NCI-H1417 treated with DMSO at 0.1 percent for 48 hours (cell line): ENCODE measurements around the gene FBN3.
"Not testable (repeated sequence)": the region's sequence is repeated elsewhere in the genome, so short reads cannot be mapped to it uniquely, and the experiment has no call there.

Experiments
- DNase-seq: peaks from one replicate; lab custom pipeline; 2025; lab: John Stamatoyannopoulos, UW

Gene FBN3

DNA sequence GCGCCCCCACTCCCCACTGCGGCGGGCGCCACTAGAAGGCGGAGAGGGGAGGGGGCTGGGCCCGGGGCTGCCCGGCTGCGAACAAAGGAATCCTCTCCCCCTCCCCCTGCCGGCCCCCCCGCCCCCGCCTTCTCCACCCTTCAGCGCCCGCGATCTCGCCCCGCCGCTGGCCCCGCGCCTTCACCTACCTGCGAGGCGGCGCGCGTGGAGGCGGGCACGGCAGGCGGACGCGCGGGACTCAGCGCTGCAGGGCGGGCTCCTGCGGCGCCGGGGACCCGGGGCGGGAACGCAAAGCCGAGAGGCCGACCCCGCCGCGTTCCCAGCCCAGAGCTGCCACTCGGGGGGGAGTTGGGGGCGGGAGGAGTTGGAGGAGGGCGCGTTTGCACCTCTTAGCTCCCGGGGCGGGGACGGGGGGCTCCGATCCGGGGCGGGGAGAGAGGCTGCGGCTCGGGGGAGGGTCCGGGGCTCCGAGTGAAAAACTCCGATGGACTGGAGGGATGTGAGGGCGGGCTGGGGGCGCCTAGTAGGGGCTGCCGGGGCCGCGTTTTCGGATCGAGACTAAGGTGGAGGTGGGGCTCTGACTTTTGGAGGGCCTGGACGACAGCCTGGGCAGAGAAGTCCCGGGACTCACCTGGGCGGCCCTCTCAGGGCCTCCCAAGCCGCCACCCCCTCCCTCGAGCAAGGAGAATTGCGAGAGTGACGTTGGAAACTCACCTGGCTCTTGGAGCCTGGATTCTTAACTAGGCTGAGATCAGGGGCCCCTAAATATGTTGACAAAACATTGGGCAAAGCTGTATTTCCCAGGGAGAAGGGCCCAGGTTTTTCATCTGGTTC is at the start of gene FBN3:
Gene FBN3, minus strand, starts transcription at position 332 of the 834 bp plus-strand sequence. CDS start 2,112 bp downstream, outside the sequence.
- DNase-seq = no peak

DNA sequence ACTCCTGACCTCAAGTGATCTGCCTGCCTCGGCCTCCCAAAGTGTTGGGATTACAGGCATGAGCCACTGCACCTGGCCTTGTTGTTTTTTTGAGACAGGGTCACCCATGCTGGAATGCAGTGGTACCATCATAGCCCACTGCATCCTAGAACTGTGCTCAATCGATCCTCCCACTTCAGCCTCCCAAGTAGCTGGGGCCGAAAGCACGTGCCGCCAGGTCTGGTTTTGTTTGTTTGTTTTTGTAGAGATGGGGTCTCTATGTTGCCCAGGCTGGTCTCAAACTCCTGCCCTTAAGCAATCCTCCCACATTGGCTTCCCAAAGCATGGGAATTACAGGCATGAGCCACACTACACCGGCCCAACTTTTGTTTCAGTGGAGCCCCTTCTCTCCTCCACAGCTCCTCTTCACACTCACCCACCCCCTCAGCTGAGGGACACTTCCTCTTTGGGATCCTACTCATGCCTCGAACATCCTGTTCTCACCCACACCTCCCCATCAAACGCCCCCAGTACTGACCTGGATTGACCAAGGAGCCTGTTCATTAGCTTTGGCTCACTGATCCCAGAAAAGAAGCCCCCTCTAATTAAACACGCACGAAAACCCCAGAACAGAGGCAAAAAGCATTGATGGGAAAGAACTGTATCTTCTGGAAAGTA is 47.0 kb upstream of the FBN3 start:
- DNase-seq = no peak

DNA sequence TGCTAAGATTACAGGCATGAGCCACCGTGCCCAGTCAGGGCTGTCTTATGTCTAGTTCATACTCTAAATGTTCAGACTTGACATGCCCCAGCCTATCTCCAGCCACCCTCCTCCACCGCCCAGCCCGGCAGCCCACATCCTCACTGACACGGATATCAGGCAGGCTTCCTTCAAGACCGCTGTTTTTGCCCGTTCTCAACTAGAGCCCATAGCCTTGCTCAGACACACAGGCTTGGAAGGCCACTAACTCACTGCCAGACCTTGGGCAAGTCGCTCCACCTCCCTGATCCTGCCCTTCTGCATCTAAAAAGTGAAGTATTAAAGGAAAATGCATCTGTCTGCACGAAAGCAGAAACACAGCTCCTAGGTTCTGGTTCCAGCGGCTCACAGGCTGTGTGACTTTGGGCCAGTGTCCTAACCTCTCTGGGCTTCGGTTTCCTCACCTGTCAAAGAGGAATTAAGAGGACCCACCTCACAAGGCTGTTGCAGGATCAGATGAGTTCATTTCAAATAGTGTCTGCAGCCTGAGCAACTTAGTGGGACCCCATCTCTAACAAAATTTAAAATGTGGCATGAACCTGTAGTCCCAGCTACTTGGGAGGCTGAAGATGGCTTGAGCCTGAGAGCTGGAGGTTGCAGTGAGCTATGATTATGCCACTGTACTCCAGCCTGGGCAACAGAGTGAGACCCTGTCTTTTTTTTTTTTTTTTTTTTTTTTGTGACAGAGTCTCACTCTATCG is 45.3 kb upstream of the FBN3 start:
- no peak for DNase-seq

DNA sequence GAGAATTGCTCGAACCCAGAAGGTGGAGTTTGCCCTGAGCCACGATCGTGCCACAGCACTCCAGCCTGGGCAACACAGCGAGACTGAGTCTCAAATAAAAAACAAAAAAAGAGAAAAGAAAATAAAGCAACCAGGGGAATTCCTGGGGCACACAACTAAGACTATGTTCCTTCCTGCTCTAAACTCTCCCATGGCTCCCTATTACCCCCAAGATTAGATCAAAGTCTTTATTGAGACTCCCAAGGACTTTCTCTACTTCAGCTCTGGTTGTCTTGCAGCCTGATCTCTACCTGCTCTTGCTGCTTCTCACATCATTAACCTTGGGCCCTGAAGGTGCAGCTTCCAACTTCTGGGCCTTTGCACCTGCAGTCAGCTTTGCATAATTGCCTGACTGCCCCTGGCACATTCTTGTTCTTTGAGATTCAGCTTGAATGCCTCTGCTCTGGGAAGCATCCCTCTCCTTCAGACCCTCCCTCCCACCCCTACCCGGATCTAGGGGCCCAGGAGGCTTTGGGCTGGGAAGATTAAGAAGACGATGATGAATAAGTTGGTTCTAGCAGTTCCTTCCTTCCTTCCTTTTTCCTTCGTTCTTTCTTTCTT is 42.9 kb upstream of the FBN3 start:
- DNase-seq = no peak

DNA sequence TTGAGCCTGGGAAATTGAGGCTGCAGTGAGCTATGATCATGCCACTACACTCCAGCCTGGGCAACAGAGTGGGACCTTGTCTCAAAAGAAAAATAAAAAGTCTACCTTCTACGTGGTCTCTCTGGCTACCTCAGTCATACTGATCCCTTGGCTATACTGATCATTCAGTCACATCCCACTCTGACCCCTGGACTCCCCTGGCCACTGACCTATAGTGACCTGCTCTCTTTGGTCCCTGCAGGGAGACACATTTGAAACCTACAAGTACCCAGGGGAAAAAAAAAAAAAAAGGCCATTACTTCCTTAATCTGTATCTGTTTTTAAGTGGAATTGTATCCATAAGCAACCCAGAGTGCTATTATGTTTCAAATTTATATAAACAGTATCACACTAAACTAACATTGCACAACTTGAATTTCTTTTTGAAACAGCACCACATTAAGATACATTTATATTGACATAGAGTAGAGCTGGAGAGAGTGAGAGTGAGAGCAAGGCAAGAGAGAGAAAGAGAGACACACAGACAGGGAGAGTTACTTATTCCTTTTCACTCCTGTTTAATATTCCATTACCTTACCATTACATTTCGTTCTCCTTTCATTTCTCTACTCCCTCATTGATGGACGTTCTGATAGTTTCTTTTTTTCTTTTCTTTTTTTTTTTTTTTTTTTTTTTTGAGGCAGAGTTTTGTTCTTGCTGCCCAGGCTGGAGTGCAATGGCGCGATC is 36.1 kb upstream of the FBN3 start:
- no peak for DNase-seq

DNA sequence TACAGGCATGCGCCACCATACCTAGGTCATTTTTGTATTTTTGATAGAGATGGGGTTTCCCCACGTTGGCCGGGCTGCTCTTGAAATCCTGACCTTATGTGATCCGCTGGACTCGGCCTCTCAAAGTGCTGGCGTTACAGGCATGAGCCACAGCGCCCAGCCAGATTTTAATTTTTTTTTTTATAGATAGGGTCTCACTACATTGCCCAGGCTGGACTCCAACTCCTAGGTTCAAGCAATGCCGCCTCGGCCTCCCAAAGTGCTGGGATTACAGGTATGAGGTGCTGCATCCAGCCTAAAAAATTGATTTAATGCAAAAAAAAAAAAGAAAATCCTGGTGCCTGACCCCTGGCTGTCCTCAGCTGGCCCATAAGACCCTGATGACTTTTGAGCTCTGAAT is 34.9 kb upstream of the FBN3 start:
- no peak for DNase-seq

DNA sequence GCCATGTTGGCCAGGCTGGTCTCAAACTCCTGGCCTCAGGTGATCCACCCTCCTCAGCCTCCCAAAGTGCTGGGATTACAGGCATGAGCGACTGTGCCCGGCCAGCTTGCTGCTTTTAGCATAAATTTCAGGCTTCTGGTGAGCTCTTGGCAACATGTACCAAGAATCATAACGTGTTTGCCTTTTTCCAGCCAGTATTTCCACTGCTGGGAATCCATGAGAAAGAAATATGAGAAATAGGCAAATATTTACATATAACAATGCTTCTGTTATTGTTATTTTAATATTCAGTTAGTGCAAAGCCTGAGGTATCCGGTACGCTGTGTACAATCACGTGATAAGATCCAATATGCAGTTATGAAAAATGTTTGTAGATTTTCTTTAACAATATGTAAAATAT is 30.6 kb upstream of the FBN3 start:
- no peak for DNase-seq

DNA sequence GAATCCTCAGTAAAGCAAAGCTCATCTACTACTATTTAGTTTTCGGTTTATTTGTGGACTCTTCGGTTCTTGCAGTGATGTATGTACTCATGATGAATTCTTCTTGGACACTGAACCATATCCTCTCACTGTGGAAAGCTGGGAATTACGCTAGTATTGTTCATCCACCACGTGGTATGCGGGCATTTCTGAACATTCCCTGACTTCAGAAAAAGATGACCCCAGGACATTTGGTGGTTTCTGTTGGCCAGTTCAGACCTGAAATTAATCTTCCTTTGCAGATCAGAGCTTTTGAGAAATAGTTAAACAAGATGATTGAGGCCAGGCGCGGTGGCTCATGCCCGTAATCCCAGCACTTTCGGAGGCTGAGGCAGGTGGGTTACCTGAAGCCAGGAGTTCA is 25.3 kb upstream of the FBN3 start:
- DNase-seq = no peak

DNA sequence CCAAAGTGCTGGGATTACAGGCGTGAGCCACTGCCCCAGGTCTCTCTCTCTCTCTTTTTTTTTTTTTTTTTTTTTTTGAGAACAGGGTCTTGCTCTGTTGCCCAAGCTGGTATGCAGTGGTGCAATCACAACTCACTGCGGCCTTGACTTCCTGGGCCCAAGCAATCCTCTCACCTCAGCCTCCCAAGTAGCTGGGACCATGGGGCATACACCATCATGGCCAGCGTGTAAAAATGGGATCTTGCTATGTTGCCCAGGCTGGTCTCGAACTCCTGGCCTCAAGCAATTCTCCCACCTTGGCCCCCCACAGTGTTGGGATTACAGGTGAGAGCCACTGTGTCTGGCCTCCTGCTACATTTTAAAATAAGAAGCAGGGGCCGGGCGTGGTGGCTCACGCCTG is 19.1 kb upstream of the FBN3 start:
- no peak for DNase-seq

DNA sequence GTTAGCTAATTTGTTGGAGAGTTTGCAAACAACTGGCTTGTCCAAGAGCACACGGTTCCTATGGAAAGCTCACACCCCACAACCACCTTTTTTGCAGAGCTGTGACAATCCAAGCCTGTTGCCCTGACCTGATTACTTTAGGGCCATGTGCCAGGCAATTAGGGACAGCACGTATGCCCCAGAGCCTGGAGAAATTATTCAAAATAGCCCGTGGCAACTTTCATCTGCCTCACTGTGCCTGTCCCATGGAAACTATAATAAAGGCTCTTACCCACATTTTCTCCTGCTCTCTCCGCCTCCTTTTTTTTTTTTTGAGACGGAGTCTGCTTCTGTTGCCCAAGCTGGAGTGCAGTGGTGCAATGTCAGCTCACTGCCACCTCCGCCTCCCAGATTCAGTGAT is 18.6 kb upstream of the FBN3 start:
- DNase-seq = no peak

DNA sequence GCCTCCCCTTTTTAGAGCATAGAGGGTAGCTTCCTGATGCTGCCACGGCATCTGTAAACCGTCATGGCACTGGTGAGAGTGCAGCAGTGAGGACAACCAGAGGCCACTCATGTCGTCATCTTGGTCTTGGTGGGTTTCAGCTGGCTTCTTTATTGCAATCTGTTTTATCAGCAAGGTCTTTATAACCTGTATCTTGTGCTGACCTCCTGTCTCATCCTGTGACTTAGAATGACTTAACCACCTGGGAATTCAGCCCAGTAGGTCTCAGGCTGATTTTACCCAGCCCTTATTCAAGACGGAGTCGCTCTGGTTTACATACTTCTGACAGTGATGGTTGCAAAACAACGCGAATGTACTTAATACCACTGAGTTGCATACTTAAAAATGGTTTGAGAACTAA is 14.4 kb upstream of the FBN3 start:
- DNase-seq = no peak

DNA sequence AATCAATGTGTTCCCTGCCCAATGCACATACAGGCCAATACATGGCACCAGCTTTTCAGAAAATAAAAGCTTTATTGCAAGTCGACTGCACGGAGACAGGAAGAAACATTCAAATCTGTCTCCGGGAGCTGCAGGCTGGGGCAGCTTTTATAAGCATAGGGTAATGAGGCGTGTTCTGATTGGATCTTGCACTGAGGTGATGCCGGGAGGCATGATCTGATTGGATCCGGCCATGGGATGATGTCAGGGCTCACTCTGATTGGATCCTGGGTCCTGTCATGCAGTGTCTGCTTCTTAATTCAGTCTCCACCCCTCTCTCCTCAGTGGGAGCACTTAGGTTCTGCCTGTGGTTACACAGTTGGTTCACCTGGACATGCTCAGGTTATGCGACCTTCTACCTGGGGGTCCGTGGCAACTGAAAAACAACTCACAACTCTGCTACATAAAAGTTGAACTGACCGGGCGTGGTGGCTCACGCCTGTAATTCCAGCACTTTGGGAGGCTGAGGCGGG is 11.8 kb upstream of the FBN3 start:
- DNase-seq = no peak

DNA sequence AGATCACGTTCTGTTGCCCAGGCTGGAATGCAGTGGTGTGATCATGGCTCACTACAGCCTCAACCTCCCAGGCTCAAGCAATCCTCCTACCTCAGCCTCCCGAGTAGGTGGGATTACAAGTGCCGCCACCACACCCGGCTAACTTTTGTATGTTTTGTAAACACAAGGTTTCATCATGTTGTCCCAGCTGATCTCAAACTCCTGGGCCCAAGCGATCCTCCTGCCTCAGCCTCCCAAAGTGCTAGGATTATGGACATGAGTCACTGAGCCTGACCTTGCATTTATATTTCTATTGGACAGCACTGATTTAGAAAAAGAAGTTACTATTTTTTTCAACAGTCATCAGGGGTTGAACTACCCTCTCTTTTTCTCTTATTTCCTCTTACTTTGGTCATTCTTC is 9.9 kb upstream of the FBN3 start:
- DNase-seq = not testable (repeated sequence)

DNA sequence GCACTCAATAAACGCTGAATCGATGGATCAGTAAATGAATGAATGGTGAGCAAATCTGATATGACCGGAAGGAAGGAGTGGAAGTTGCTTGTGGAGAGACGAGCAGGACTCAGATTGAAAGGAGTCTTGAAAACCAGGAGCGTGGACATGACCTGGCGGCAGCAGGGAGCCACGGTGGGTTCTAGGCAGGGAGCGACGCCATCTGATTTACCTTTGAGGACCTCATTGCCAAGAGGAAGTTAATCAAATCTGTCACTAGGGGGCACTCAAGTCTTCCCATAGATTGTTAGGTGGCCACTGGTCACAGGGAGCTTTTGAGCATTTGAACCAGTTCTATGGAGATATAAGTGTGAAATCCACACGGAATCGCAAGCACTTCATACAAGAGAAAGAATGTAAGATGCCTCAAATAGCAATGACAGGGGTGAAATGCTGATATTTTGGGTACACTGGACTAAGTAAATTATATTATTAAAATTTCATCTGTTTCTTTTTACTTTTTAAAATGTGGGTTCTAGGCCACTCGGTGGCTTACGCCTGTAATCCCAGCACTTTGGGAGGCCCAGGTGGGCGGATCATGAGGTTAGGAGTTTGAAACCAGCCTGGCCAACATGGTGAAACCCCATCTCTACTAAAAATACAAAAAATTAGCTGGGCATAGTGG is 9.2 kb upstream of the FBN3 start:
- DNase-seq = peak; percentile 48

DNA sequence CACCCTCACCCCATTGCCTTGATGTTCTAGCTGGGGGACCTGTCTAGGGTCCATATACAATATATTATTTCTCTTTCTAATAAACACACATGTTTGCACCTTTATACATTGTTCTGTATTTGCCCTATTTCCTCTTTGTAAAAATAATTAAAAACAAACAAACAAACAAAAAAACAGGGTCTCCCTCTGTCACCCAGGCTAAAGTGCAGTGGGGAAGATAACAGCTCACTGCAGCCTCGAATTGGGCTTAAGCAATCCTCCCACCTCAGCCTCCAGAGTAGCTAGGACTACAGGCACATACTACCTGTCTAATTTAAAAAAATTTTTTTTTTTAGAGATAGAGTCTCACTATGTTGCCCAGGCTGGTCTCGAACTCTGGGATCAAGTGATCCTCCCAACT is 5.9 kb upstream of the FBN3 start:
- DNase-seq = no peak

DNA sequence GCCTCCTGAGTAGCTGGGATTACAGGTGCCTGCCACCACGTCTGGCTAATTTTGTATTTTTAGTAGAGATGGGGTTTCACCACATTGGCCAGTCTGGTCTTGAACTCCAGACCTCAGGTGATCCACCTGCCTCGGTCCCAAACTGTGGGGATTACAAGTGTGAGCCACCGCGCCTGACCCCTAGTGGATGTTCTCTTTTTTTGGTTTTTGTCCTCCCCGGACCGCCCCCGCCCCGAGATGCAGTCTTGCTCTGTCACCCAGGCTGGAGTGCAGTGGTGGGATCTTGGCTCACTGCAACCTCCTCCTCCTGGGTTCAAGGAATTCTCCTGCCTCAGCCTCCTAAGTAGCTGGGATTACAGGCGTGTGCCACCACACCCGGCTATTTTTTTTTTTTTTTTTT is 4.6 kb upstream of the FBN3 start:
- not testable (repeated sequence) for DNase-seq

DNA sequence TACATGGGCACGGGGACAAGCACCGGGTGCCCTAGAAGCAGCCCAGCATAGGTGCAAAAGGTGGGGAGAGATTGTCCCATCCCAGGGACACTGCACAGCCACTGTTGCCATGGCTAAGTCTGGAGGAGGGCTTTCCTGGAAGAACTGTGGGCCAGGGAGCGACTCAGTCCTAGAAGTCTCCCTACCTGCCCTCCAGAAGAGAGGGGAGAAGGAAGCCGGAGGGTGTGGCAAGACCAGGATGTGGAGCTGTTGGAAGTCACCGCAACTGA is 2.3 kb upstream of the FBN3 start:
- DNase-seq = no peak

DNA sequence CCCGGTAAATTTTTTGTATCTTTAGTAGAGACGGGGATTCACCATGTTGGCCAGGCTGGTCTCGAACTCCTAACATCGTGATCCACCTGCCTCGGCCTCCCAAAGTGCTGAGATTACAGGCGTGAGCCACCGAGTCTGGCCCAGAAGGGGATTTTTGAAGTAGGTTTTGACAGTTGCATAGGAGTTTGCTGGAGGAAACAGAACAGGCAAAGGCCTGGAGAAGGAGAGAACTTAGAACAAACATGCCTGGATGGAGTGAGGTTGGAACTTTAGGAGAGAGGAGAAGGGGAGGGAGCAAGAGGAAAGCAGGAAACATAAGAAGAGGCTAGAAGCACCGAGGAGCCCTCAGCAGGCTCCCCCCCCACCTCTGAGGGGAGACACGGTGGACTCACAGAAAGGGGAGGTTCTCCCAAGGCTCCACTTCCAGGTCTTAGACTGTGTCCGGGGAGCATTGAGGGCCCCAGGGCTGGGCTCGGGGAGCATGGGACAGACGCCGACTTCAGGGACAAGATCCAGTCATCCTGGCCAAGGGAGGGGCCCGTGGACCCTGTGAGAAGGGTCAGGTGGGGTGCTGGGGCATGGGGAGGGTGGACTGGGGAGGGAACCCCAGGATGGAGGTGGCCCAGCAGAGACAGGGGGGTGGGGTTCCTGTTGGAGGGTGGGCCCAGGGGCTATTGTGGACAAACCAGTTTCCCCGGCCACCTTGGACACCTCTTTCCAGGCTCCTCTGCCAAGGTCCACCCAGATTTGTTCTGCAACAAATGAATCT is 1.8 kb upstream of the FBN3 start:
- no peak for DNase-seq

DNA sequence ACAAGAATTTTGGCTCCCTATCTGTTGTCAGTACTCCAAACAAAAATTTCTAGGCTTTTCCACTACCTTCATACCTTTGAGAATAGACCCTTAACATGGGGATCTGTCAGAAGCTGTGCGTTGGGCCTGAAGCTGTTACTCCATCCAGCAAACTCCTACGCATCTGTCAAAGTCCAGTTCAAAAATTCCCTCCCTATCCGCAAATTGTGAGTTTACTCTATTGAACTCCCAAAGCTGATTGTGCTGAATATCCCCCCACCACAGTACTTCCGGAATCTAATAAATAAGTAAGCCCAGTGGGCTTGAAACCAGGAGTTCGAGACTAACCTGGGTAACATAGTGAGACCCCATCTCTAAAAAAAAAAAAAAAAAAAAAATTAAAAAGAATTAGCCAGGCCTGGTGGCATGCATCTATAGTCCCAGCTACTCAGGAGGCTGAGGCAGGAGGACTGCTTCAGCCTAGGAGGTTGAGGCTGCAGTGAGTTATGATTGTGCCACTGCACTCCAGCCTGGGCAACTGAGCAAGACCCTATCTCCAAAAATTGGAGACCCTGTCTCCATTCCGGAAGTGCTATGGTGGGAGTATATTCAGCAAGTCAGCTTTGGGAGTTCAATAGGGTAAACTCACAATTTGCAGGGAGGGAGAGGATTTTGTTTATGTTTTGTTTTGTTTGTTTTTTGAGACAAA is 930 bp upstream of the FBN3 start:
- DNase-seq = no peak
